LNCAP (cell line): ENCODE measurements around the gene ABCA1.

Source experiments
- TF ChIP-seq, protein P1 (sequence below): fragments of 450-650 bp; IDR thresholded peaks from 2 replicates; pipeline ENCODE4 v1.5.1; 2017; ENCODE audit warnings: mild to moderate bottlenecking

The ABCA1 gene

DNA sequence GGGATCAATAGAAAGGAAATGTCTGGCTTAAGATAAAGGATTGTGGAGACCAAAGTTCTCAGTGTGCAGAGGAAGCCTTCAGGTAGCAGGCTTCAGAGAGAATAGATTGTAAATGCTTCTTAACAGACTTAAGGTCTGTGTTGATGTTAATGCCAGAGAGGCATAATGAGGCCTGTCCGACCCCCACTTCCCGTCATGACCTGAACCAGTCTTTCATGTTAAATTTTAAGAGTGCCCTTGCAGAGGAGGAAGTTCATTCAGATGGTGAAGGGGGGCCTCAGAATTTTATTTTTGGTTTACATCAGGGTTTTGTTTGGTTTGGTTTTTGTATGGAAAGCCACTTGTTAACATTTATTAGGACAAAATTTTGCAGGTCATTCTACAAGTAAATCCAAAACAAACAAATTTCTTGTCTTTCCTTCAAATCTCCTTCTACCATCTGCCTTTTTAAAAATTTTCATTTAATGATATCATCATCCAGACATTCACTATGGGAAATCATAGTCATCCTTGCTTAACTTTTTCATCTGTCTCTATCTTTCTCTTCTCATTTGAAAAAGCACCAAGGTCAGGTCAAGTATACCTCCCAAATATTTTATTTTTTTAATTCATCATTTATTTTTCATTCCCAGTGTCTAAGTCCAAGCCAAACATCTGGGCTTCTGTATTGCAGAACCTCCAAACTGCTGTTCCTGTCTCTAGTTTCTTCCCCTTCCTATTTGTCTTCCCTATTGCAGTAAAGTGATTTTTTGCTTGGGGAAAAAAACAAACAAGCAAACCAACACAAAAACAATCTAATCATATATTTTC, 6.9 kb upstream of the ABCA1 start:
- TF ChIP-seq, protein P1, sequence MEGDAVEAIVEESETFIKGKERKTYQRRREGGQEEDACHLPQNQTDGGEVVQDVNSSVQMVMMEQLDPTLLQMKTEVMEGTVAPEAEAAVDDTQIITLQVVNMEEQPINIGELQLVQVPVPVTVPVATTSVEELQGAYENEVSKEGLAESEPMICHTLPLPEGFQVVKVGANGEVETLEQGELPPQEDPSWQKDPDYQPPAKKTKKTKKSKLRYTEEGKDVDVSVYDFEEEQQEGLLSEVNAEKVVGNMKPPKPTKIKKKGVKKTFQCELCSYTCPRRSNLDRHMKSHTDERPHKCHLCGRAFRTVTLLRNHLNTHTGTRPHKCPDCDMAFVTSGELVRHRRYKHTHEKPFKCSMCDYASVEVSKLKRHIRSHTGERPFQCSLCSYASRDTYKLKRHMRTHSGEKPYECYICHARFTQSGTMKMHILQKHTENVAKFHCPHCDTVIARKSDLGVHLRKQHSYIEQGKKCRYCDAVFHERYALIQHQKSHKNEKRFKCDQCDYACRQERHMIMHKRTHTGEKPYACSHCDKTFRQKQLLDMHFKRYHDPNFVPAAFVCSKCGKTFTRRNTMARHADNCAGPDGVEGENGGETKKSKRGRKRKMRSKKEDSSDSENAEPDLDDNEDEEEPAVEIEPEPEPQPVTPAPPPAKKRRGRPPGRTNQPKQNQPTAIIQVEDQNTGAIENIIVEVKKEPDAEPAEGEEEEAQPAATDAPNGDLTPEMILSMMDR = no peak

DNA sequence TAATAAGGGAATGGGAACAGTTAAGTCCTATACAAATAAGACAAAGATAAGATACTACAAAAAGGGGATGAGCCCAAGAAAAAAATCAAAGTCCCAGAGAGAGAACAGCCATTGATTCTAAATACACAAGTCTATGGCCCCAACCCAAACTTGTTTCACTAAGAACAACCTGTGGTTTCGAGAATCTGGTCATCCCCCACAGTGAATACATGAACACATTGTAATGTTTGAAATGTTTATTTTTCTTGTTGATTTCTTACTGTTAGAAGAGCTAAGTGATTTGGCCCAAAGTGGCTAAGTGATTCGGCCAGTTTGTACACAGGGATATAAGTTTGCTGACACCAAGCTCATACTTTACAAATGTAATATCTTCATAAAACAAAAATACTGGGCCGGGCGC, 3.3 kb upstream of the ABCA1 start:
- TF ChIP-seq, protein P1 = no peak

DNA sequence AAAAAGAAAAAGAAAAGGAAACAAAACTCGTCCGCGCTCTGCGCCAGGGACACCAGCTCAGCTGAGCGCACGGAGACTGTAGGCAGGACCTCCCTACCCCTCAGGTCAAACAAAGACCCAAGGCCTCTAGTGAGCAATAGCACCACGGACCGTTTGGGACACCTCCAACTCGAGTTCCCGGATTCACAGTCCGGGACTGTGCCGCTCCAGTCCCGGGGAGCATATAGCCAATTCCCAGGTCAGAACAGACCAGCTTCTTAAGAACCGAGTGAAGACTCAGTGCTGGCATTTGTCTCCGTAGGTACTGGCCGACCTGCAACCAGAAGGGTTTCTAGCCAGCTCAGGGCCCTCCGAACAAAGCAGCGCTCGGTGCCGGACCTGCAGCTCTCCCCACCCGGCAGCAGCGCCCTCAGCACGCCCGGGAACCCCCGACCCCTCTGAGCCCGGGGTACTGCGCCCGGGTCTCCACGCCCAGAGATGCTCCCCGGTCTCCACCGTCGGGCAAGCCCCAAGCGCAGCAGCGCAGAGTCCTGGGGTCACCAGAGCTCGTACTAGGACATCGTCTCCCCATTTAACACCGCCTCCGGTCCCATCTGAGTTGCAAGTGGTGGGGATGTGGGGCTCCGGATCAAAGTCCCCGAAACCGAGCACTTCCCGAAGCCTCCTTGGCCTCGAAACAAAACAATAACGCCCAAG, 591 bp downstream of the ABCA1 start:
- TF ChIP-seq, protein P1 = no peak

DNA sequence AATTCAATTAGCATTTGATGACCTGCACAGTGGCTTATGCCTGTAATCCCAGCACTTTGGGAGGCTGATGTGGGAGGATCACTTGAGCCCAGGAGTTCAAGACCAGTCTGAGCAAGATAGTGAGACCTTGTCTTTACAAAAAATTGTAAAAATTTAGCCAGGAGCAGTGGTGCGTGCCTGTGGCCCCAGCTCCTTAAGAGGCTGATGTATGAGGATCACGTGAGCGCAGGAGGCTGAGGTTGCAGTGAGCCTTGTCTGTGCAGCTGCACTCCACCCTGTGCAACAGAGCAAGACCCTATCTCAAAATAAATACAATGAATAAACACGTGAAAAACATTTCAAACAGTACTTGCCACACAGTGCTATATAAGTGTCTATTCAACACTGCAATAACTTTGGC, 4.2 kb downstream of the ABCA1 start:
- TF ChIP-seq, protein P1 = no peak

DNA sequence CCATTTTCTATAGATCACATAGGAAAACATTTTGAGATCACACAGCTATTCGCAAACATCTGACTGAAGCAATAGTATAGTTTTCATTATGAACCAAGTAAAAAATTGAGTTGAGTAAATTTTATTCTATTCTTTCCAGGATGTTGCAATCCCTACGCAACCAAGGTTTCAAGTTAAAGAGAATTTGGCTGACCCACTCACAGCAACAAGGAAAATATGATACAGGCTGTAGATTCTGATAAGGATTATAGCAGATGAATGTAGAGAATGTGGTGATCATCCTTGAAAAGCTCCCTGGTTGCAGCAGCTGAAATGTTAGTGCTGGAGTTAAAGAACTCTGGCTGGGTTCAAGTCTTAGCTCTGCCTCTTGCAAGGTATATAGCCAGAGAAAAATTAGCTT, 4.7 kb downstream of the ABCA1 start:
- TF ChIP-seq, protein P1 = no peak

DNA sequence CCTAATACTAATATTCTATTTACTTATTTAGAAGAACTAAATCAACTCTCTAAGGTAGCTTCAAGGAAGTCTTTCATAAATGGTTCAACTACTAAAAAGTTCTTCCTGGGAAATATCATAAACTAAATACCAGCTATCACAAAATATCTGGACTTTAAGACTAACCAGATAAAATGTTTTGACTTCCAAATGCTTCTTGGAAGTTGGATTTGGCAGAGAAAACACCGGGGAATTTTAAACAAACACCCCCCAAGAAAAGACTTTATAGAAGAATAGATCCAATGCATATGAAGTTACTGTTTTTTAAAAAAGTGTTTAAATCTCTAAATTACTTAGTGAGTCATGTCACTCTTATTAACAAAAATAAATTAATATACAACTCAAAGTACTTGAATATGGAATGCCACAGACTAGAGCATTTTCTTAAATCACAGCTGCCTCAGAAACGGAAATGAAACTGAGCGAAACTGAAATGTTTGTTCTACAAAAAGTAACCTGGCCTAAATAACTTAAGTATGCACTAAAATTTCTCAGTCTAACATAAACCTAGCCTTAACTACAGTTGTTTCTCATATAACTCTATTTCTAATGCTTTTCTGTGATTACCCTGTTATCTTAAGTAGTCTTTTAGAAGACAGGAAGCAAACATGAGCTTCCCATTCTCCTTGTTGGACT, 6.8 kb downstream of the ABCA1 start:
- TF ChIP-seq, protein P1 = no peak

DNA sequence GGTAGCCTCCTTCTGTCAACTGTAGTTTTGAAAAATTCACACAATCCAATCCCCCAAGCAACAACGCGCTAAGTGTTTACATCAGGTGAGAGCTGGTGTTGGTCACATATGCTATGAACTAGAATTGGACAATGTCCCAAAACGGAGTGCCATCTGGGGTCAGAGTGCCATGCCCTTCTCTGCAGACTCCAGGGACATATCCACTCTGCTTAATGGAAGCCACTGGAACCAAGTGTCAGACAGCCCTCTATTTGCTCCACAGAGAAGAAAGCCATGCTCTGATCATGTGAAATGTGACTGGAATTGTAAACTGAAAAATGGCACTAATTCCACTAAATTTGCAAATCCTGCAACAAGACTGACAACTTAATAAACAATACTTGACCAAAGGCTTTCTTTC, 12.2 kb downstream of the ABCA1 start:
- TF ChIP-seq, protein P1 = no peak
